ENCODE data around the gene ART1.

- TF ChIP-seq CTCF (IDR thresholded peaks at IDR 0.05; ENCODE audit: low read depth, low read length, poor library complexity, severe bottlenecking): no peak
- no peak for TF ChIP-seq EZH2phosphoT487 (IDR thresholded peaks at IDR 0.05; ENCODE audit: borderline replicate concordance, low read length)
Observed at GRCh38 chr11:3605771-3606203, 39.1 kb upstream of the ART1 start.

All from DOHH2 (cell line).